ENCODE data around the gene TLCD2. TPM values are rescaled to one million over a fixed set of nuclear protein-coding genes. Genes with fewer than 3 reads are reported as not detected.

The TLCD2 gene, protein sequence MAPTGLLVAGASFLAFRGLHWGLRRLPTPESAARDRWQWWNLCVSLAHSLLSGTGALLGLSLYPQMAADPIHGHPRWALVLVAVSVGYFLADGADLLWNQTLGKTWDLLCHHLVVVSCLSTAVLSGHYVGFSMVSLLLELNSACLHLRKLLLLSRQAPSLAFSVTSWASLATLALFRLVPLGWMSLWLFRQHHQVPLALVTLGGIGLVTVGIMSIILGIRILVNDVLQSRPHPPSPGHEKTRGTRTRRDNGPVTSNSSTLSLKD
- 0.75 TPM for polyA plus RNA-seq (2013, experiment 1 of 2)
- polyA plus RNA-seq (2013, experiment 2 of 2), result 0.72 TPM

DNA sequence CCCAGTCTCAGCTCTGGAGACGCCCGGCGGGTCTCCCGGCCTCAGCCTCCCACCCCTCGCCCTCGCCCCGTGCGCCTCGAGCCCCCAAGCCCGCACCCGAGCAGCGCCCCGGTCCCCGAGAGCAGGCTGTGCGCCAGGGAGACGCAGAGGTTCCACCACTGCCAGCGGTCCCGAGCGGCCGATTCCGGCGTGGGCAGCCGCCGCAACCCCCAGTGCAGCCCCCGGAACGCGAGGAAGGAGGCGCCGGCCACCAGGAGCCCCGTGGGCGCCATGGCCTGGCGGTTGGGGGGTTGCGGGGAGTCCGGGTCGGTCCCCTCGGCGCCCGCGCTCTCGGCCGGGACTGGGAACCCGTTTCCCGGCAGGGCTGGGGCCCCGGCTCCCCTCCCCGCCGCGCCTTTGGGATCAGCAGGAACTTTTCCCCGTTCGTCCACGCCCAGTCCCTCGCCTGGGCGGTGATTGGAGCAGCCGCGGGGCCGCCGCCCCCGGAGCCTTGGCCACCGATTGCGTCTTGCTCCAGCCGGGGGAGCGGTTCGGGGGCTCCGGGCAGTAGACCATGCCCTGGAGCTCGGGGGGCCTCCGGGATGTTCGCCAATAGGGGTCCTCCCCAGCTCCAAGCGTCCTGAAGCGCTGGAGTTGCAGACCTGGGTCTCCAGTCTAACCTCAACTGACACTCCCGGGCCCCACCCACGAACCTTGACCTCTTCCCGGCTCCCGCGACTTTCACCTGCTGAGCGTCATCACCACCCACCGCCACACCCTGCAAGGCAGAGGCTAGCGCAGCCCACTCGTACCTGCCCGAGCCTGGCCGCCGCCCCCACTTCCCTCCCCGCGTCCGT lies at the start of gene TLCD2:
TSS of gene TLCD2 (minus strand) at position 407 of the 836 bp plus-strand sequence. CDS start at position 272, 135 bp downstream.
- peak within 1 kb of the TSS; percentile 65 for H2BK15ac ChIP-seq (ENCODE audit: low read length)
- H3K9me3 ChIP-seq (replicated peaks in 1 of 2; ENCODE audit: control insufficient read depth in 2 of 2, insufficient read depth in 1 of 2, low read depth in 1 of 2, low read length in 2 of 2), result no peaks in the 10 kb centered on the region
- H3K79me1 ChIP-seq (ENCODE audit: low read depth, low read length), result peaks cover 2% of the 10 kb centered on the region
- H2BK120ac ChIP-seq (ENCODE audit: low read depth, low read length), result no peak within 1 kb of the TSS
- H4K91ac ChIP-seq (ENCODE audit: low read depth, low read length, poor library complexity), result no peak within 1 kb of the TSS
- H3K36me3 ChIP-seq (replicated peaks in 1 of 2; ENCODE audit: control insufficient read depth in 2 of 2, insufficient read depth in 2 of 2, low read length in 2 of 2), result no peaks in the 10 kb centered on the region
- no peak within 1 kb of the TSS for H2BK5ac ChIP-seq (ENCODE audit: low read length)
- H3K4me1 ChIP-seq (ENCODE audit: control insufficient read depth in 2 of 2, insufficient read depth in 1 of 2, low read depth in 1 of 2, low read length in 2 of 2), result peaks cover 15 to 16% of the 10 kb centered on the region in 2 donors
- H2AFZ ChIP-seq (ENCODE audit: low read length), result peak within 1 kb of the TSS; percentile 89
- no peak within 1 kb of the TSS for H2AK5ac ChIP-seq (ENCODE audit: low read depth, low read length)
- H3K23ac ChIP-seq (ENCODE audit: low read depth, low read length, poor library complexity), result peak within 1 kb of the TSS; percentile 83
- DNase-seq (ENCODE audit: low spot score), result no peak
- no peak within 1 kb of the TSS for H3K27ac ChIP-seq (replicated peaks; ENCODE audit: low read length)
- peak within 1 kb of the TSS; percentile 94 for H3K18ac ChIP-seq (ENCODE audit: low read length)
- WGBS, 2 donors (ENCODE audit: extremely low coverage in 2 of 2, insufficient read length in 2 of 2, insufficient replicate concordance in 1 of 2), result no CpG with 5 or more reads among the region's 83 CpGs
- no peak within 1 kb of the TSS for H3K14ac ChIP-seq (ENCODE audit: low read length)
- peak within 1 kb of the TSS; percentile 93 for H3K4me2 ChIP-seq (ENCODE audit: insufficient read depth, low read length, poor library complexity, severe bottlenecking)
- no peak within 1 kb of the TSS for H4K8ac ChIP-seq (ENCODE audit: low read depth, low read length)
- no peak within 1 kb of the TSS for H2BK12ac ChIP-seq (ENCODE audit: low read length)
- peak within 1 kb of the TSS; percentile 90 for H3K9ac ChIP-seq (ENCODE audit: low read depth, low read length, poor library complexity)
- H3K4ac ChIP-seq (ENCODE audit: low read length), result no peak within 1 kb of the TSS
- peak within 1 kb of the TSS; percentile 46 to 84 for H3K4me3 ChIP-seq (ENCODE audit: low read length in 2 of 2)
- H3K27me3 ChIP-seq (ENCODE audit: control insufficient read depth in 3 of 3, insufficient read depth in 3 of 3, low read depth in 1 of 3, low read length in 3 of 3), result peaks cover 0 to 12% (median 2%) of the 10 kb centered on the region in 3 experiments

DNA sequence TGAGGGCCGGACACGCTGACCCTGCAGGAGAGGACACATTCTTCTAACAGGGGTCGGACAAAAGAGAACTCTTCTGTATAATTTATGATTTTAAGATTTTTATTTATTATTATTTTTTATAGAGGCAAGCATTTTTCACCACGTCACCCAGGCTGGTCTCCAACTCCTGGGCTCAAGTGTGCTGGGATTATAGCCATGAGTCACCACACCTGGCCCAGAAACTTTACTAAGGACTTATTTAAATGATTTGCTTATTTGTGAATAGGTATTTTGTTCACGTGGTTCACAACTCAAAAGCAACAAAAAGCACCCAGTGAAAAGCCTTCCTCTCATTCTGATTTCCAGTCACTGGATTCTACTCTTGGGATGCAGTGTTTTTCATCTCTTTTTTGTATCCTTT lies 49.4 kb upstream of the TLCD2 start:
- no peak for DNase-seq (ENCODE audit: low spot score)
- H3K14ac ChIP-seq (ENCODE audit: low read length), result no peak overlapping the region
- no peak overlapping the region for H2BK5ac ChIP-seq (ENCODE audit: low read length)
- no peak overlapping the region for H3K4me3 ChIP-seq (ENCODE audit: low read length in 2 of 2)
- H2AFZ ChIP-seq (ENCODE audit: low read length), result no peak overlapping the region
- H3K27ac ChIP-seq (replicated peaks; ENCODE audit: low read length), result no peak overlapping the region
- peaks cover 0 to 1% of the 10 kb centered on the region in 2 donors for H3K9me3 ChIP-seq (replicated peaks in 1 of 2; ENCODE audit: control insufficient read depth in 2 of 2, insufficient read depth in 1 of 2, low read depth in 1 of 2, low read length in 2 of 2)
- no CpG with 5 or more reads among the region's 5 CpGs for WGBS, 2 donors (ENCODE audit: extremely low coverage in 2 of 2, insufficient read length in 2 of 2, insufficient replicate concordance in 1 of 2)
- H3K23ac ChIP-seq (ENCODE audit: low read depth, low read length, poor library complexity), result no peak overlapping the region
- no peaks in the 10 kb centered on the region for H3K36me3 ChIP-seq (replicated peaks in 1 of 2; ENCODE audit: control insufficient read depth in 2 of 2, insufficient read depth in 2 of 2, low read length in 2 of 2)
- peaks cover 3% of the 10 kb centered on the region for H3K79me1 ChIP-seq (ENCODE audit: low read depth, low read length)
- no peak overlapping the region for H4K8ac ChIP-seq (ENCODE audit: low read depth, low read length)
- no peak overlapping the region for H2BK15ac ChIP-seq (ENCODE audit: low read length)
- H3K4ac ChIP-seq (ENCODE audit: low read length), result no peak overlapping the region
- no peak overlapping the region for H3K9ac ChIP-seq (ENCODE audit: low read depth, low read length, poor library complexity)
- no peak overlapping the region for H2BK120ac ChIP-seq (ENCODE audit: low read depth, low read length)
- H2BK12ac ChIP-seq (ENCODE audit: low read length), result no peak overlapping the region
- no peak overlapping the region for H4K91ac ChIP-seq (ENCODE audit: low read depth, low read length, poor library complexity)
- no peaks in the 10 kb centered on the region for H3K27me3 ChIP-seq (ENCODE audit: control insufficient read depth in 3 of 3, insufficient read depth in 3 of 3, low read depth in 1 of 3, low read length in 3 of 3)
- H3K4me2 ChIP-seq (ENCODE audit: insufficient read depth, low read length, poor library complexity, severe bottlenecking), result no peak overlapping the region
- no peak overlapping the region for H3K18ac ChIP-seq (ENCODE audit: low read length)
- peaks cover 20 to 23% of the 10 kb centered on the region in 2 donors for H3K4me1 ChIP-seq (ENCODE audit: control insufficient read depth in 2 of 2, insufficient read depth in 1 of 2, low read depth in 1 of 2, low read length in 2 of 2)
- H2AK5ac ChIP-seq (ENCODE audit: low read depth, low read length), result no peak overlapping the region

DNA sequence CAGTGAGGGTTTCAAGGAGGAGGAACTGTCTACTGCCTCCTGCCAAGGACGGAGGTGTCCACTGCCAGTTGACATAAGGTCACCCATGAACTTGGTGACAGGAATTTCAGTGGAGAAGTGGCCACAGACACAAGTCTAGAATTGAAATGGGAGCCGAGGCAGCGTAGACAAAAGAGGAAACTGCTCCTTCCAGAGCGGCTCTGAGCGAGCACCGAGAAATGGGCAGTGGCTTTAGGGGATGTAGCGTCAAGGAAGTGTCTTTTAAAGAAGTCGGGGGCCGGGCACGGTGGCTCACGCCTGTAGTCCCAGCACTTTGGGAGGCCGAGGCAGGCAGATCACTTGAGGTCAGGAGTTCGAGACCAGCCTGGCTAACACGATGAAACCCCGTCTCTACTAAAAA lies 48.6 kb upstream of the TLCD2 start:
- no peak overlapping the region for H2BK120ac ChIP-seq (ENCODE audit: low read depth, low read length)
- no peak overlapping the region for H2AK5ac ChIP-seq (ENCODE audit: low read depth, low read length)
- peaks cover 0 to 5% (median 0%) of the 10 kb centered on the region in 3 experiments for H3K27me3 ChIP-seq (ENCODE audit: control insufficient read depth in 3 of 3, insufficient read depth in 3 of 3, low read depth in 1 of 3, low read length in 3 of 3)
- H3K9ac ChIP-seq (ENCODE audit: low read depth, low read length, poor library complexity), result no peak overlapping the region
- no peak overlapping the region for H2AFZ ChIP-seq (ENCODE audit: low read length)
- peaks cover 20 to 26% of the 10 kb centered on the region in 2 donors for H3K4me1 ChIP-seq (ENCODE audit: control insufficient read depth in 2 of 2, insufficient read depth in 1 of 2, low read depth in 1 of 2, low read length in 2 of 2)
- H3K4ac ChIP-seq (ENCODE audit: low read length), result no peak overlapping the region
- WGBS, 2 donors (ENCODE audit: extremely low coverage in 2 of 2, insufficient read length in 2 of 2, insufficient replicate concordance in 1 of 2), result no CpG with 5 or more reads among the region's 15 CpGs
- H3K36me3 ChIP-seq (replicated peaks in 1 of 2; ENCODE audit: control insufficient read depth in 2 of 2, insufficient read depth in 2 of 2, low read length in 2 of 2), result no peaks in the 10 kb centered on the region
- H3K4me2 ChIP-seq (ENCODE audit: insufficient read depth, low read length, poor library complexity, severe bottlenecking), result no peak overlapping the region
- no peak overlapping the region for H3K4me3 ChIP-seq (ENCODE audit: low read length in 2 of 2)
- peaks cover 0 to 1% of the 10 kb centered on the region in 2 donors for H3K9me3 ChIP-seq (replicated peaks in 1 of 2; ENCODE audit: control insufficient read depth in 2 of 2, insufficient read depth in 1 of 2, low read depth in 1 of 2, low read length in 2 of 2)
- no peak overlapping the region for H2BK15ac ChIP-seq (ENCODE audit: low read length)
- no peak for DNase-seq (ENCODE audit: low spot score)
- H2BK5ac ChIP-seq (ENCODE audit: low read length), result no peak overlapping the region
- peaks cover 3% of the 10 kb centered on the region for H3K79me1 ChIP-seq (ENCODE audit: low read depth, low read length)
- no peak overlapping the region for H2BK12ac ChIP-seq (ENCODE audit: low read length)
- no peak overlapping the region for H3K27ac ChIP-seq (replicated peaks; ENCODE audit: low read length)
- H3K18ac ChIP-seq (ENCODE audit: low read length), result no peak overlapping the region
- no peak overlapping the region for H4K91ac ChIP-seq (ENCODE audit: low read depth, low read length, poor library complexity)
- no peak overlapping the region for H4K8ac ChIP-seq (ENCODE audit: low read depth, low read length)
- H3K14ac ChIP-seq (ENCODE audit: low read length), result no peak overlapping the region
- H3K23ac ChIP-seq (ENCODE audit: low read depth, low read length, poor library complexity), result no peak overlapping the region

DNA sequence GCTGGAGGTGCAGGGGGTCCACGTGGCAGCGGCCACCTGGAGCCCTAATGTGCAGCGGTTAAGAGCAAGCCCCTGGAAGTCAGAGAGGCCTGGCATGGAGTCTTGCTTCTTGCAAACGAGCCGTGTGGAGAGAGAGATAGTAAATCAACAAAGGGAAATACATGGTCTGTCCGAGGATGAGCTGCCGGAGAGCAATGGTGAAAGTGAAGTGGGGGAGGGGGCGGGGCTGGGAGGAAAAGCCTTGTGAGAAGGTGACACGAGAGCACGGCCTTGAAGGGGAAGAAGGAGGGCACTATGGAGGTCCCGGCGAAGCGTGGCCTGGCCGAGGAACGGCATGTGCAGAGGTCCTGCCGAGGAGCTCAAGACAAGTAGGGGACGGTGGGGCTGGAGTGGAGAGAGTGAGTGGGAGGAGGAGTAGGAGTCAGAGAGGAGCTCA lies 45.7 kb upstream of the TLCD2 start:
- H2BK12ac ChIP-seq (ENCODE audit: low read length), result peak overlapping the region; percentile 41
- H3K9me3 ChIP-seq (replicated peaks in 1 of 2; ENCODE audit: control insufficient read depth in 2 of 2, insufficient read depth in 1 of 2, low read depth in 1 of 2, low read length in 2 of 2), result peaks cover 0 to 1% of the 10 kb centered on the region in 2 donors
- H3K4me1 ChIP-seq (ENCODE audit: control insufficient read depth in 2 of 2, insufficient read depth in 1 of 2, low read depth in 1 of 2, low read length in 2 of 2), result peaks cover 3 to 7% of the 10 kb centered on the region in 2 donors
- H3K23ac ChIP-seq (ENCODE audit: low read depth, low read length, poor library complexity), result peak overlapping the region; percentile 85
- peak overlapping the region; percentile 80 for H3K18ac ChIP-seq (ENCODE audit: low read length)
- peak overlapping the region; percentile 60 for H3K9ac ChIP-seq (ENCODE audit: low read depth, low read length, poor library complexity)
- H3K4me2 ChIP-seq (ENCODE audit: insufficient read depth, low read length, poor library complexity, severe bottlenecking), result no peak overlapping the region
- H3K36me3 ChIP-seq (replicated peaks in 1 of 2; ENCODE audit: control insufficient read depth in 2 of 2, insufficient read depth in 2 of 2, low read length in 2 of 2), result no peaks in the 10 kb centered on the region
- no peak overlapping the region for H3K4ac ChIP-seq (ENCODE audit: low read length)
- no peak overlapping the region for H3K4me3 ChIP-seq (ENCODE audit: low read length in 2 of 2)
- H3K27ac ChIP-seq (replicated peaks; ENCODE audit: low read length), result no peak overlapping the region
- WGBS, 2 donors (ENCODE audit: extremely low coverage in 2 of 2, insufficient read length in 2 of 2, insufficient replicate concordance in 1 of 2), result no CpG with 5 or more reads among the region's 17 CpGs
- H4K8ac ChIP-seq (ENCODE audit: low read depth, low read length), result peak overlapping the region; percentile 65
- H2BK15ac ChIP-seq (ENCODE audit: low read length), result no peak overlapping the region
- H2AK5ac ChIP-seq (ENCODE audit: low read depth, low read length), result peak overlapping the region; percentile 95
- DNase-seq (ENCODE audit: low spot score), result no peak
- peak overlapping the region; percentile 87 for H2AFZ ChIP-seq (ENCODE audit: low read length)
- H4K91ac ChIP-seq (ENCODE audit: low read depth, low read length, poor library complexity), result no peak overlapping the region
- no peak overlapping the region for H2BK5ac ChIP-seq (ENCODE audit: low read length)
- peaks cover 1% of the 10 kb centered on the region for H3K79me1 ChIP-seq (ENCODE audit: low read depth, low read length)
- peak overlapping the region; percentile 71 for H3K14ac ChIP-seq (ENCODE audit: low read length)
- no peak overlapping the region for H2BK120ac ChIP-seq (ENCODE audit: low read depth, low read length)
- peaks cover 0 to 11% (median 0%) of the 10 kb centered on the region in 3 experiments for H3K27me3 ChIP-seq (ENCODE audit: control insufficient read depth in 3 of 3, insufficient read depth in 3 of 3, low read depth in 1 of 3, low read length in 3 of 3)

All from neuronal stem cell (in vitro differentiated cells).